Brain microvascular endothelial cell (primary cell): Measurements from ENCODE around the gene RUNDC3A.

Source experiments
- DNase-seq: peaks from one replicate; pipeline ENCODE4 v3.0.0-alpha.2; 2020
- H3K27ac ChIP-seq: fragments of 250-450 bp; sonication (Bioruptor Pico); 2 replicates; pipeline ENCODE4 v1.5.1; 2020; ENCODE audit warnings: mild to moderate bottlenecking, moderate library complexity
- H3K27me3 ChIP-seq: fragments of 250-450 bp; sonication (Bioruptor Pico); replicated peaks from 2 replicates; pipeline ENCODE4 v1.5.1; 2020; ENCODE audit warnings: mild to moderate bottlenecking
- H3K36me3 ChIP-seq: fragments of 250-450 bp; sonication (Bioruptor Pico); replicated peaks from 2 replicates; pipeline ENCODE4 v1.5.1; 2020; ENCODE audit warnings: mild to moderate bottlenecking
- H3K4me3 ChIP-seq: 2 replicates; pipeline ENCODE4 v1.5.1; 2011; ENCODE audit warnings: low read depth, mild to moderate bottlenecking, control low read depth, low read length, moderate library complexity
- CTCF ChIP-seq: IDR thresholded peaks from 2 replicates; pipeline ENCODE4 v1.5.1; 2011; ENCODE audit warnings: low read depth, mild to moderate bottlenecking, moderate library complexity, low read length, control low read depth, inconsistent platforms; ENCODE audit errors: missing control alignments
- in situ Hi-C: cut with HindIII; loops from 2 replicates; pipeline ENCODE4 v1.10.0; 2017; ENCODE audit warnings: low sequenced_read_pairs, low pct_ligation_motif_present

RUNDC3A gene

GRCh38 chr17:44272321-44272951 lies 36.0 kb upstream of the RUNDC3A start:
- H3K36me3 ChIP-seq = no peaks in the 10 kb centered on the region
- H3K27ac ChIP-seq = no peak overlapping the region
- no peak overlapping the region for H3K4me3 ChIP-seq
- H3K27me3 ChIP-seq = no peaks in the 10 kb centered on the region
- in situ Hi-C loops = no loop called here
- TF ChIP-seq CTCF = no peak
- DNase-seq = no peak

- Histone ChIP-seq H3K27ac (no peak overlapping the region), H3K4me3 (no peak overlapping the region), H3K27me3 (no peaks in the 10 kb centered on the region), H3K36me3 (no peaks in the 10 kb centered on the region)
- no peak for TF ChIP-seq CTCF
- DNase-seq = no peak
- in situ Hi-C loops = no loop called here
Measured at GRCh38 chr17:44272954-44273353, 35.4 kb upstream of the RUNDC3A start.

- H3K27ac ChIP-seq = no peak overlapping the region
- in situ Hi-C loops = no loop called here
- no peak for TF ChIP-seq CTCF
- DNase-seq = no peak
- H3K4me3 ChIP-seq = no peak overlapping the region
- H3K27me3 ChIP-seq = no peaks in the 10 kb centered on the region
- H3K36me3 ChIP-seq = no peaks in the 10 kb centered on the region
Measured at GRCh38 chr17:44273607-44274006, 34.8 kb upstream of the RUNDC3A start.

GRCh38 chr17:44277976-44278375 lies 30.4 kb upstream of the RUNDC3A start:
- in situ Hi-C loops = no loop called here
- DNase-seq = peak; percentile 7
- Histone ChIP-seq H3K36me3 (no peaks in the 10 kb centered on the region), H3K4me3 (no peak overlapping the region), H3K27ac (no peak overlapping the region), H3K27me3 (no peaks in the 10 kb centered on the region)
- no peak for TF ChIP-seq CTCF

GRCh38 chr17:44279346-44279665 lies 29.1 kb upstream of the RUNDC3A start:
- Histone ChIP-seq H3K36me3 (no peaks in the 10 kb centered on the region), H3K27ac (peak overlapping the region; percentile 43), H3K4me3 (no peak overlapping the region), H3K27me3 (no peaks in the 10 kb centered on the region)
- in situ Hi-C loops = no loop called here
- TF ChIP-seq CTCF = no peak
- no peak for DNase-seq
